Gastroesophageal sphincter (tissue), 4 donors: Measurements from ENCODE around the gene PPME1. TPM values are rescaled to one million over a fixed set of nuclear protein-coding genes. Genes with fewer than 3 reads are reported as not detected.
A peak's percentile ranks its signal among the peaks of the same experiment; 100 is the strongest.

Source experiments
- ATAC-seq: fragments of 150-250 bp; one replicate; pipeline ENCODE4 v1.9.1; 2016; ENCODE audit warnings: mild to moderate bottlenecking, moderate library complexity
- H3K27ac ChIP-seq, 4 donors: fragments of 200-600 bp; sonication (generic) in 3 of 4; 1 replicate in 3 of 4; 2 replicates in 1 of 4; pipeline ENCODE4 v1.5.1; 2016 to 2019
- H3K27me3 ChIP-seq: fragments of 200-600 bp; sonication (generic); one replicate; pipeline ENCODE4 v1.5.1; 2019
- H3K36me3 ChIP-seq, 2 donors: fragments of 200-600 bp; sonication (generic); one replicate each; pipeline ENCODE4 v1.5.1; 2019; ENCODE audit warnings: control low read depth in 1 of 2
- H3K4me1 ChIP-seq, 3 donors: fragments of 200-600 bp; sonication (generic); 1 replicate in 2 of 3; 2 replicates in 1 of 3; pipeline ENCODE4 v1.5.1; 2016 to 2019; ENCODE audit warnings: control low read depth in 2 of 3
- H3K4me3 ChIP-seq, 2 donors: fragments of 200-600 bp; sonication (generic); one replicate each; pipeline ENCODE4 v1.5.1; 2019; ENCODE audit warnings: mild to moderate bottlenecking in 1 of 2, moderate library complexity in 1 of 2
- H3K9me3 ChIP-seq, 3 donors: fragments of 200-600 bp; sonication (generic); one replicate each; pipeline ENCODE4 v1.5.1; 2017 to 2019; ENCODE audit warnings: control low read depth in 2 of 3
- CTCF ChIP-seq, 4 experiments: fragments of 200-600 bp in 2 of 4; fragments of 450-650 bp in 2 of 4; sonication (generic) in 1 of 4; IDR thresholded peaks; one replicate each; pipeline ENCODE4 v1.5.1; 2017 to 2019; ENCODE audit warnings: antibody characterized with exemption in 4 of 4, mild to moderate bottlenecking in 2 of 4, moderate library complexity in 2 of 4
- EP300 ChIP-seq: sonication (generic); formaldehyde crosslinking; IDR thresholded peaks from one replicate; pipeline ENCODE4 v1.6.1; 2017; ENCODE audit warnings: antibody characterized with exemption, mild to moderate bottlenecking
- POLR2A ChIP-seq, 2 donors: fragments of 450-650 bp; IDR thresholded peaks; one replicate each; pipeline ENCODE4 v1.6.1; 2017; ENCODE audit warnings: antibody characterized with exemption in 2 of 2, mild to moderate bottlenecking in 2 of 2, moderate library complexity in 1 of 2
- POLR2AphosphoS5 ChIP-seq: sonication (generic); formaldehyde crosslinking; IDR thresholded peaks from one replicate; pipeline ENCODE4 v1.6.1; 2017; ENCODE audit warnings: antibody characterized with exemption
- WGBS, 2 donors: methylation state at CpG; one replicate each; pipeline ENCODE4 v1.1.5; 2018; ENCODE audit warnings: low coverage in 1 of 2; 5-methylcytosine and 5-hydroxymethylcytosine counted together
- small RNA-seq, 4 donors: library from RNA; depleted of rRNA; stranded (forward); fragments of <200 nt; gene quantifications; one replicate each; pipeline ENCODE3, GENCODE V24; 2016
- total RNA-seq, 4 donors: library from RNA; depleted of rRNA; stranded (reverse); fragments of >200 nt; gene quantifications; one replicate each; pipeline ENCODE4 v1.1.0, GENCODE V29; 2016

The PPME1 gene
- total RNA-seq, 4 donors from 2014 or later: 27.1 to 45.3 (median 32.0) TPM

GRCh38 chr11:74288161-74288560 is 117.1 kb downstream of the PPME1 start:
- Histone ChIP-seq H3K27me3 (no peaks in the 10 kb centered on the region), H3K36me3 (no peaks in the 10 kb centered on the region), H3K27ac (peak overlapping the region in 1 of 4 donors; percentile 34), H3K4me1 (peaks cover 0 to 14% (median 0%) of the 10 kb centered on the region in 3 donors), H3K4me3 (no peak overlapping the region), H3K9me3 (no peaks in the 10 kb centered on the region)
- ATAC-seq: peak; percentile 80
- WGBS, 2 donors: 18% methylated on average over 1 of the region's 1 CpG; no CpG with 5 or more reads in 1 of the 2 donors
- TF ChIP-seq POLR2A (IDR thresholded peaks at IDR 0.05): no peak
- TF ChIP-seq EP300: no peak
- TF ChIP-seq POLR2AphosphoS5: no peak
- TF ChIP-seq CTCF (IDR thresholded peaks at IDR 0.05): no peak

- H3K27me3 ChIP-seq: no peaks in the 10 kb centered on the region
- no peaks in the 10 kb centered on the region for H3K9me3 ChIP-seq
- WGBS, 2 donors: 62 to 83% methylated on average over 1 to 4 of the region's 4 CpGs
- ATAC-seq: no peak
- peaks cover 0 to 10% (median 0%) of the 10 kb centered on the region in 3 donors for H3K4me1 ChIP-seq
- no peaks in the 10 kb centered on the region for H3K36me3 ChIP-seq
- TF ChIP-seq EP300 (no peak), CTCF (IDR thresholded peaks at IDR 0.05) (no peak), POLR2A (IDR thresholded peaks at IDR 0.05) (no peak), POLR2AphosphoS5 (no peak)
- no peak overlapping the region for H3K4me3 ChIP-seq
- H3K27ac ChIP-seq: no peak overlapping the region
Observed at GRCh38 chr11:74288911-74289310, 117.8 kb downstream of the PPME1 start.

DNA sequence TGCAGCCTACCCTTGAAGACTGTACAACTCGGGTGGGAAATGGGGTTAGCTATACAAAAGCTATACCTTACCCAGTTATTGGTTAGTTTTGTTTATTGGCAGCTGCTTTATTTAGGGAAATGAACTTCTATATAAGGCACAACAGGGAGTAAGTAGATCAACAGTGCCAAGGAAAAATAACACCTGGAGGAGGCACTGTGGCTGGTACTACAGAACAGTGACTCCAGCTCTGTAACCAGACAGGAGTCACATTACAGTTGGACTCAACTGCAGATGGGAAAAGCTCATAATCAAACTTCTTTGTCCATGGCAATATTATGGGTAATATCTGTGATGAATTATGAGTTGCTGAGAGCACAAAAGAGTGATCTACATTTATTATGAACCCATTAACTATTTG is 126.4 kb downstream of the PPME1 start:
- H3K4me1 ChIP-seq: no peaks in the 10 kb centered on the region
- no peak overlapping the region for H3K27ac ChIP-seq
- no peaks in the 10 kb centered on the region for H3K9me3 ChIP-seq
- WGBS, 2 donors: 78 to 100% methylated on average over 1 of the region's 1 CpG
- H3K4me3 ChIP-seq: no peak overlapping the region
- H3K36me3 ChIP-seq: no peaks in the 10 kb centered on the region
- no peak for ATAC-seq
- no peaks in the 10 kb centered on the region for H3K27me3 ChIP-seq
- TF ChIP-seq POLR2A (IDR thresholded peaks at IDR 0.05) (no peak), CTCF (IDR thresholded peaks at IDR 0.05) (no peak), POLR2AphosphoS5 (no peak), EP300 (no peak)

- TF ChIP-seq EP300: no peak
- no peak for TF ChIP-seq CTCF (IDR thresholded peaks at IDR 0.05)
- no peak for TF ChIP-seq POLR2A (IDR thresholded peaks at IDR 0.05)
- no peak for TF ChIP-seq POLR2AphosphoS5
- peaks cover 4% of the 10 kb centered on the region for H3K27me3 ChIP-seq
- H3K4me1 ChIP-seq: no peaks in the 10 kb centered on the region
- H3K4me3 ChIP-seq: no peak overlapping the region
- no peak overlapping the region for H3K27ac ChIP-seq
- ATAC-seq: no peak
- no peaks in the 10 kb centered on the region for H3K36me3 ChIP-seq
- WGBS, 2 donors: 59 to 81% methylated on average over 3 of the region's 3 CpGs
- H3K9me3 ChIP-seq: no peaks in the 10 kb centered on the region
Observed at GRCh38 chr11:74299015-74299414, 127.9 kb downstream of the PPME1 start.

Small RNA genes lying within 50 kb of the gene (small RNA-seq; reads per million reads assigned to genes)
- gene AP002392.1 (0 reads per million in 4 donors), gene RF00409 (0 reads per million in 4 donors)

Other genes starting within 250 kb of the PPME1 start
- not detected for gene DNAJB13, start 220.3 kb upstream of the PPME1 start, total RNA-seq
- gene UCP2, start 188.4 kb upstream of the PPME1 start, total RNA-seq: 10 to 100 TPM in 3 of 4 donors, 1 to 10 TPM in 1; 5.8 to 37.2 (median 33.2) TPM
- gene UCP3, start 162.2 kb upstream of the PPME1 start, total RNA-seq: 1 to 10 TPM in 3 of 4 donors, under 1 TPM in 1; 0.64 to 2.5 (median 1.6) TPM
- 10 to 100 TPM; 11.4 to 30.1 (median 25.3) TPM for gene C2CD3, start 287 bp upstream of the PPME1 start, total RNA-seq
- 1 to 10 TPM in 1 of 4 donors, under 1 TPM in 2, not detected in 1; 0.69 to 2.9 (median 0.94) TPM for gene P4HA3, start 140.4 kb downstream of the PPME1 start, total RNA-seq
- 1 to 10 TPM; 1.2 to 7.8 (median 4.9) TPM for gene PGM2L1, start 227.1 kb downstream of the PPME1 start, total RNA-seq